ENCODE data around the gene ACVR1. TPM values are rescaled to one million over a fixed set of nuclear protein-coding genes. Genes with fewer than 3 reads are reported as not detected.
A peak's percentile ranks its signal among the peaks of the same experiment; 100 is the strongest.

The ACVR1 gene
- total and polyA plus RNA-seq, 9 of the 15 experiments (the other 6 are each of a cell fraction or from before 2014, with no cell fraction given), result 3.8 to 14.3 (median 6.9) TPM

DNA sequence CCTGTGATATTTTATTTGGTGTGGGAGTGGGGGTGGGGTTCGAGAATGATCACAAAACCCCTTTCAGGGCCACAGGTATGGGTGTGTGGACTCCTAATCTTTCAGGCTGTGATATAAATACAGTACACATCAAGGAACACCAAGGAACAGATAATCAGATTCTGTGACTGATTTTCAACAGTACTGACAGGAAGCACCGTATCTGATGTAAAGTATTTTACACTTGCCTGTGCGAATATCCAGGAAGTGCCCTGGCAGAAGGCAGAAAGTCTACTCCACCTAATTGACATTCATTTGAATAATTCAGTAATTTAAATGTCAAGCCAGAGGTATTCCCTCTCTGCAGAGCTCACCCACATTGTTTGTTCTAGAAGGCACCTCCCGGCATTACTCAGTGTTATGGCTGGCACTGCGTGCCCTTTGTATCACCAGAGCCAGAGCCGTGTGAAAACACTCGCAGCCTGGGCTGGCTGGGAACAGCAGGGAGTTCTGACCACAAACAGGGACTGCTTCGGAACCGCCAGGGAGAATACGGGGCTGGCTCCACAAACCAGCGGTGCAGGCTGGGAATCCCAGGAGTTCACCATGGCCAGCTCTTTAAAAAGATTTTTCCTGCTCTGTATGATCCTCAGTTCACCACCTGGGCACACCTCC, 91.8 kb downstream of the ACVR1 start (continued):
- TF ChIP-seq E2F3 (CRISPR knock-in tag; IDR thresholded peaks at IDR 0.05), result 0 out of 2 replicates have a peak, but pooled peaks have one; percentile 31
- TF ChIP-seq ZNF24 (IDR thresholded peaks at IDR 0.05), result no peak
- peak; percentile 66 for TF ChIP-seq ARID1B (IDR thresholded peaks at IDR 0.05)
- peak; percentile 36; the same call in 1 of the 2 replicates for TF ChIP-seq HSF4 (CRISPR knock-in tag; IDR thresholded peaks at IDR 0.05; ENCODE audit: borderline replicate concordance)
- peak; percentile 38; the same call in 1 of the 2 replicates for TF ChIP-seq SMARCC2 (IDR thresholded peaks at IDR 0.05; ENCODE audit: low read depth)
- no peak for TF ChIP-seq BACH1 (tag; IDR thresholded peaks at IDR 0.05)
- 0 out of 4 replicates have a peak, but pooled peaks of 1 of the 2 experiments have one; percentile 3 for TF ChIP-seq RAD21 (CRISPR knock-in tag; conservative IDR thresholded peaks at IDR 0.05 in 1 of 2, IDR thresholded peaks at IDR 0.05 in 1 of 2)
- TF ChIP-seq ZNF311 (CRISPR knock-in tag; IDR thresholded peaks at IDR 0.05), result peak; percentile 77; the same call in 1 of the 2 replicates
- TF ChIP-seq, protein P1, sequence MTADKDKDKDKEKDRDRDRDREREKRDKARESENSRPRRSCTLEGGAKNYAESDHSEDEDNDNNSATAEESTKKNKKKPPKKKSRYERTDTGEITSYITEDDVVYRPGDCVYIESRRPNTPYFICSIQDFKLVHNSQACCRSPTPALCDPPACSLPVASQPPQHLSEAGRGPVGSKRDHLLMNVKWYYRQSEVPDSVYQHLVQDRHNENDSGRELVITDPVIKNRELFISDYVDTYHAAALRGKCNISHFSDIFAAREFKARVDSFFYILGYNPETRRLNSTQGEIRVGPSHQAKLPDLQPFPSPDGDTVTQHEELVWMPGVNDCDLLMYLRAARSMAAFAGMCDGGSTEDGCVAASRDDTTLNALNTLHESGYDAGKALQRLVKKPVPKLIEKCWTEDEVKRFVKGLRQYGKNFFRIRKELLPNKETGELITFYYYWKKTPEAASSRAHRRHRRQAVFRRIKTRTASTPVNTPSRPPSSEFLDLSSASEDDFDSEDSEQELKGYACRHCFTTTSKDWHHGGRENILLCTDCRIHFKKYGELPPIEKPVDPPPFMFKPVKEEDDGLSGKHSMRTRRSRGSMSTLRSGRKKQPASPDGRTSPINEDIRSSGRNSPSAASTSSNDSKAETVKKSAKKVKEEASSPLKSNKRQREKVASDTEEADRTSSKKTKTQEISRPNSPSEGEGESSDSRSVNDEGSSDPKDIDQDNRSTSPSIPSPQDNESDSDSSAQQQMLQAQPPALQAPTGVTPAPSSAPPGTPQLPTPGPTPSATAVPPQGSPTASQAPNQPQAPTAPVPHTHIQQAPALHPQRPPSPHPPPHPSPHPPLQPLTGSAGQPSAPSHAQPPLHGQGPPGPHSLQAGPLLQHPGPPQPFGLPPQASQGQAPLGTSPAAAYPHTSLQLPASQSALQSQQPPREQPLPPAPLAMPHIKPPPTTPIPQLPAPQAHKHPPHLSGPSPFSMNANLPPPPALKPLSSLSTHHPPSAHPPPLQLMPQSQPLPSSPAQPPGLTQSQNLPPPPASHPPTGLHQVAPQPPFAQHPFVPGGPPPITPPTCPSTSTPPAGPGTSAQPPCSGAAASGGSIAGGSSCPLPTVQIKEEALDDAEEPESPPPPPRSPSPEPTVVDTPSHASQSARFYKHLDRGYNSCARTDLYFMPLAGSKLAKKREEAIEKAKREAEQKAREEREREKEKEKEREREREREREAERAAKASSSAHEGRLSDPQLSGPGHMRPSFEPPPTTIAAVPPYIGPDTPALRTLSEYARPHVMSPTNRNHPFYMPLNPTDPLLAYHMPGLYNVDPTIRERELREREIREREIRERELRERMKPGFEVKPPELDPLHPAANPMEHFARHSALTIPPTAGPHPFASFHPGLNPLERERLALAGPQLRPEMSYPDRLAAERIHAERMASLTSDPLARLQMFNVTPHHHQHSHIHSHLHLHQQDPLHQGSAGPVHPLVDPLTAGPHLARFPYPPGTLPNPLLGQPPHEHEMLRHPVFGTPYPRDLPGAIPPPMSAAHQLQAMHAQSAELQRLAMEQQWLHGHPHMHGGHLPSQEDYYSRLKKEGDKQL (CRISPR knock-in tag; IDR thresholded peaks at IDR 0.05; ENCODE audit: borderline replicate concordance), result 0 out of 2 replicates have a peak, but pooled peaks have one; percentile 51
- TF ChIP-seq ZBTB33 (CRISPR knock-in tag; IDR thresholded peaks at IDR 0.05), result no peak
- no peak for TF ChIP-seq RFX7 (CRISPR knock-in tag; IDR thresholded peaks at IDR 0.05)
- TF ChIP-seq ZBTB17 (CRISPR knock-in tag; IDR thresholded peaks at IDR 0.05), result 0 out of 2 replicates have a peak, but pooled peaks have one; percentile 42
- peak; percentile 77 for TF ChIP-seq SMAD4 (CRISPR knock-in tag; conservative IDR thresholded peaks at IDR 0.05)
- TF ChIP-seq RNF2 (IDR thresholded peaks at IDR 0.05), result no peak
- 0 out of 4 replicates have a peak, but pooled peaks of 1 of the 2 experiments have one; percentile 29 for TF ChIP-seq RCOR1 (IDR thresholded peaks at IDR 0.05; ENCODE audit: borderline replicate concordance in 1 of 2, low read depth in 2 of 2, low read length in 2 of 2)
- no peak for TF ChIP-seq JUND (IDR thresholded peaks at IDR 0.05; ENCODE audit: borderline replicate concordance, low read depth, low read length)
- 0 out of 3 replicates have a peak, but pooled peaks have one; percentile 33 for TF ChIP-seq JUND (tag; IDR thresholded peaks at IDR 0.05; ENCODE audit: borderline replicate concordance, low read depth, low read length)

All from K562 (cell line).